ENCODE results near the gene VMO1. TPM values are rescaled to one million over a fixed set of nuclear protein-coding genes. Genes with fewer than 3 reads are reported as not detected.

Gene VMO1
- polyA plus RNA-seq, 1 donor (not counting 4 experiments of a cell fraction or from before 2014, with no cell fraction given): 0.14 TPM

- FAIRE-seq: no peak
- TF ChIP-seq CTCF (optimal IDR thresholded peaks at IDR 0.05 in 1 of 3, IDR thresholded peaks at IDR 0.05 in 1 of 3, conservative IDR thresholded peaks at IDR 0.05 in 1 of 3; ENCODE audit: extremely low read depth in 1 of 3, insufficient read depth in 2 of 3, low read length in 3 of 3): no peak
- TF ChIP-seq EZH2 (IDR thresholded peaks at IDR 0.05; ENCODE audit: low read length): no peak
Measured at GRCh38 chr17:4800462-4801196, 14.5 kb upstream of the VMO1 start.

DNA sequence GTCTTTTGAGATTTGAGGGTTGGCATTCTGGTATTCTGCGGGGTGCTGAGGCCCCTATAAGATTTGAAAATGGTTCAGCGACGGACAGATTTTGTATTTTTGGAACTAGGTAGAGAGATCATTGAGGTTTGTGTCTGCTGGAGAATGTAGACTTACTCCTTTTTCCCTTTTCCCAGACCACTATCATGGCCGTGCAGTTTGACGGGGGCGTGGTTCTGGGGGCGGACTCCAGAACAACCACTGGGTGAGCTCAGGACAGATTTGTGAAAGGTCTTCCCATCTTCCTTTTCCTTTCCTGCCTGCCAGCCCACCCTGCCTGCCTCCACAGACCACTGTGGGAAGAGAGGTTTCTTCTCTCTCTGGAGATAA lies 10.4 kb upstream of the VMO1 start:
- dilution Hi-C loops (cut with MboI; ENCODE audit: extremely low pct_ligation_motif_present, low sequenced_read_pairs): no loop called here
- FAIRE-seq: peak; percentile 39
- H3K4me3 ChIP-seq (ENCODE audit: control insufficient read depth in 2 of 3, extremely low read depth in 1 of 3, insufficient read depth in 2 of 3, low read depth in 1 of 3, low read length in 3 of 3): peak overlapping the region; percentile 92 to 99 (median 94)

More at GRCh38 chr17:4800462-4801196, 14.5 kb upstream of the VMO1 start:
- Histone ChIP-seq H3K27me3 (ENCODE audit: control insufficient read depth, extremely low read depth, insufficient read depth, low read length) (no peaks in the 10 kb centered on the region), H3K4me2 (ENCODE audit: control insufficient read depth, extremely low read depth, insufficient read depth, low read depth, low read length) (no peak overlapping the region), H3K79me2 (ENCODE audit: control insufficient read depth, insufficient read depth, low read length) (peaks cover 17% of the 10 kb centered on the region), H3K4me3 (ENCODE audit: control insufficient read depth in 2 of 3, extremely low read depth in 1 of 3, insufficient read depth in 2 of 3, low read depth in 1 of 3, low read length in 3 of 3) (no peak overlapping the region), H3K9me1 (ENCODE audit: control insufficient read depth, extremely low read depth, insufficient read depth, low read length) (no peaks in the 10 kb centered on the region), H3K4me1 (ENCODE audit: control insufficient read depth, extremely low read depth, insufficient read depth, low read length) (peaks cover 7% of the 10 kb centered on the region), H2AFZ (ENCODE audit: control insufficient read depth, low read length) (no peak overlapping the region), H3K36me3 (ENCODE audit: control insufficient read depth in 2 of 2, extremely low read depth in 1 of 2, insufficient read depth in 2 of 2, low read length in 2 of 2) (peaks cover 6% of the 10 kb centered on the region in 2 experiments), H3K9ac (ENCODE audit: control insufficient read depth, extremely low read depth, insufficient read depth, low read length) (no peak overlapping the region), H3K9me3 (ENCODE audit: control insufficient read depth, low read depth, low read length) (no peaks in the 10 kb centered on the region), H4K20me1 (ENCODE audit: control insufficient read depth, extremely low read depth, insufficient read depth, low read length) (no peaks in the 10 kb centered on the region), H3K27ac (ENCODE audit: control insufficient read depth, insufficient read depth, low read length) (no peak overlapping the region)
- DNase-seq (ENCODE audit: low read depth, low spot score): no peak
- dilution Hi-C loops (cut with MboI; ENCODE audit: extremely low pct_ligation_motif_present, low sequenced_read_pairs): no loop called here

More for the DNA sequence above, 10.4 kb upstream of the VMO1 start:
- H3K27me3 ChIP-seq (ENCODE audit: control insufficient read depth, extremely low read depth, insufficient read depth, low read length): no peaks in the 10 kb centered on the region
- peaks cover 6% of the 10 kb centered on the region in 2 experiments for H3K36me3 ChIP-seq (ENCODE audit: control insufficient read depth in 2 of 2, extremely low read depth in 1 of 2, insufficient read depth in 2 of 2, low read length in 2 of 2)
- H3K27ac ChIP-seq (ENCODE audit: control insufficient read depth, insufficient read depth, low read length): peak overlapping the region; percentile 89
- TF ChIP-seq CTCF (optimal IDR thresholded peaks at IDR 0.05 in 1 of 3, IDR thresholded peaks at IDR 0.05 in 1 of 3, conservative IDR thresholded peaks at IDR 0.05 in 1 of 3; ENCODE audit: extremely low read depth in 1 of 3, insufficient read depth in 2 of 3, low read length in 3 of 3) (no peak), EZH2 (IDR thresholded peaks at IDR 0.05; ENCODE audit: low read length) (no peak)
- no peak for DNase-seq (ENCODE audit: low read depth, low spot score)
- H2AFZ ChIP-seq (ENCODE audit: control insufficient read depth, low read length): peak overlapping the region; percentile 86
- peak overlapping the region; percentile 92 for H3K9ac ChIP-seq (ENCODE audit: control insufficient read depth, extremely low read depth, insufficient read depth, low read length)
- H3K4me2 ChIP-seq (ENCODE audit: control insufficient read depth, extremely low read depth, insufficient read depth, low read depth, low read length): peak overlapping the region; percentile 91
- H4K20me1 ChIP-seq (ENCODE audit: control insufficient read depth, extremely low read depth, insufficient read depth, low read length): no peaks in the 10 kb centered on the region
- H3K9me1 ChIP-seq (ENCODE audit: control insufficient read depth, extremely low read depth, insufficient read depth, low read length): no peaks in the 10 kb centered on the region
- H3K79me2 ChIP-seq (ENCODE audit: control insufficient read depth, insufficient read depth, low read length): peaks cover 17% of the 10 kb centered on the region
- no peaks in the 10 kb centered on the region for H3K9me3 ChIP-seq (ENCODE audit: control insufficient read depth, low read depth, low read length)
- H3K4me1 ChIP-seq (ENCODE audit: control insufficient read depth, extremely low read depth, insufficient read depth, low read length): peaks cover 7% of the 10 kb centered on the region

All from keratinocyte (primary cell).